CD4-positive, alpha-beta T cell treated with Interleukin-4 for 4 hours (primary cell): ENCODE results near the gene ASB1.
"Not testable (repeated sequence)": the region's sequence is repeated elsewhere in the genome, so short reads cannot be mapped to it uniquely, and the experiment has no call there.

ENCODE experiments used
- DNase-seq: peaks from one replicate; pipeline ENCODE4 v3.0.0-alpha.2; 2020

Gene ASB1

GRCh38 chr2:238424313-238424700, 2.4 kb upstream of the ASB1 start:
- no peak for DNase-seq

GRCh38 chr2:238425505-238425978, 1.2 kb upstream of the ASB1 start:
- DNase-seq, result no peak

DNA sequence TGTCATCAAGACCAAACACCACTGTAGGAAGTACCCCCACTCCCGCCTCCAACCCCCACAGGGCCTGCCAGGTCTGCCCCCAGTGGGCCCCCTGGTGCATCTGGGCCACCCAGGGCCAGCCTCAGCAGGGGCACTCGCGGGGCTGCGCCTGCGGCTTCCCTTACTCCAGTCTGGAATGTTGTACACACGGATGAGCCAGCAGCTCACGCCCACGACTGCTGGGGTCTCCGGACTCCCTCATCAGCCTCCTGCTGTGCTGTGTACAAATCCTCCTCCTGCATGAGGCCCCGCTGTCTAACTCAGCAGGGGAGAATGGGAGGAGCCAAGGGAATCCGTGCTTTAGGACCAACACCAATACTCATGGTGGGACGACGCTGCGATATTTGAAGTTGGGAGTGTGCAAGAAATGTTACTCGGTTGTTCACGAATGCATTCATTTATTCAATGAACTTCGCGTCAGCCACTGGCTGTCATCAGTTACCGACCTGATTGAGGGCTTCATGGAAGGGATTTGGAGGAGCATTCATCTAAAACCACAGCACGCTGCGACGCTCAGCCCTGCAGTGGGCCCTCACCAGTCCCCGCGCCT, 654 bp upstream of the ASB1 start:
- no peak for DNase-seq

DNA sequence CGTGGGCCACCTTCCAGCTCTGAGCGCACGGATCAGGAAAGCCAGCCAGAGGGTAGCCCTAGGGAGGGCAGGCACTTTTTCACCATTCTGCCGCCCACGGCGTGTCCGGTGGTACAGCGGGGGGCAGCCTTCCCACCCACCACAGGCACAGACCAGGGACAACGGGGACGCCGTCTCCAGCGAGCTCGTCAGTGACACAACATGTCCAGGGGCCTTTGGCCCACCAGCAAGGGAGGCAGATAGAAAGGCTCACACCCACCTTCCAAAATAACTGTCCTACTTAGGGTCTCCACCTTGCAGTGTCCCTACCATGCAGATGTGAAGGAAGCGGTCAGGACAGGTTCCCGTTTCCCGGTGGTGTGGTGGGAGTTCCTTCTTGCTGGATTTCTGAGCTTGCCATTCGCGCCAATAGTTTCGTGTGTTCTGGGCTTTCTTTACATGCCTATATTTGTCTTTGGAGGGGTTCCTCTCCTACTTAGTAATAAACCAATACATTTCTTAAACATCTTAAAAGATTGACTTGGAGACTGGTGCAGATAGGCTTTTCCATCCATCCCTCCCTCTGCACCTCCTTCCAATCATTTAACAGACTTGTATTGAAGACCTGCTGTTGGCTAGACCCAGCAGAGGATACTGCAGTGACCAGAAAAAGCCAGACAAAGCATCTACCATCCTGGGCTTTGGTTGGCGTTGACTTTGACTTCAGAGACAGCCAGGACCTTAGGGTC, 872 bp downstream of the ASB1 start:
- DNase-seq, result no peak

DNA sequence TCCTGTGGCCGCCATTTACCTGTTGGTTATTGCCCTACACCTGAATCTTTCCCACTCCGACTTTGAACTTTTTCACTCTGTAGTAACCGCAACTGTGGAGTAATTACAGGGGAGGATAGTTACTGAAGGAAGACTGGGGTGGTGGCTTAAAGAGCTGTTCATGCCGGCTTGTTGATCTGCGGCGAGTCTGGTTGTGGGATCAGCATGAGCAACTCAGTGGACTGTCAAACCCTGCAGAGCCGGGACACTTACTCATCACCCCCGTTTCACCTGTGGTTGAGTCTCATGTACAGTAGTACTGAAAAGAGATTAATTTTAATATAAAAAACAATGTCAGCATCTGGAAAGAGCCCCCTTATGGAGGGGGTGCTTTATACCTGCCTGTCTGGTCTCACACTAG, 2.1 kb downstream of the ASB1 start:
- no peak for DNase-seq

DNA sequence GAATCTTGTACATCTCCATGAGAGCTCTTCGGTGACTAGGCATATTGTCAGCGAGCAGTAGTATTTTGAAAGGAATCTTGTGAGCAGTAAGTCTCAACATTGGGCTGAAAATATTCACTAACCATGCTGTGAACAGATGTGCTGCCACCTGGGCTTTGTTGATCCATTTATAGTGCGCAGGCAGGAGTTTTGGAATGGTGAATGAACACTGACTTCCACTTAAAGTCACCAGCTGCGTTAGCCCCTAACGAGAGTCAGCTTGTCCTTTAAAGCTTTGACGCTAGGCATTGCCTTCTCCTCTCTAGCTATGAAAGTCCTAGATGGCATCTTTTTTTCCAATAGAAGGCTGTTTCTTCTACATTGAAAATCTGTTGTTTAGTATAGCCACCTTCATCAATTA, 4.1 kb downstream of the ASB1 start:
- no peak for DNase-seq

- DNase-seq, result no peak
Observed at GRCh38 chr2:238431456-238431855, 4.7 kb downstream of the ASB1 start.

- DNase-seq, result no peak
Observed at GRCh38 chr2:238433300-238433915, 6.7 kb downstream of the ASB1 start.

GRCh38 chr2:238433941-238434845, 7.5 kb downstream of the ASB1 start:
- DNase-seq, result no peak

DNA sequence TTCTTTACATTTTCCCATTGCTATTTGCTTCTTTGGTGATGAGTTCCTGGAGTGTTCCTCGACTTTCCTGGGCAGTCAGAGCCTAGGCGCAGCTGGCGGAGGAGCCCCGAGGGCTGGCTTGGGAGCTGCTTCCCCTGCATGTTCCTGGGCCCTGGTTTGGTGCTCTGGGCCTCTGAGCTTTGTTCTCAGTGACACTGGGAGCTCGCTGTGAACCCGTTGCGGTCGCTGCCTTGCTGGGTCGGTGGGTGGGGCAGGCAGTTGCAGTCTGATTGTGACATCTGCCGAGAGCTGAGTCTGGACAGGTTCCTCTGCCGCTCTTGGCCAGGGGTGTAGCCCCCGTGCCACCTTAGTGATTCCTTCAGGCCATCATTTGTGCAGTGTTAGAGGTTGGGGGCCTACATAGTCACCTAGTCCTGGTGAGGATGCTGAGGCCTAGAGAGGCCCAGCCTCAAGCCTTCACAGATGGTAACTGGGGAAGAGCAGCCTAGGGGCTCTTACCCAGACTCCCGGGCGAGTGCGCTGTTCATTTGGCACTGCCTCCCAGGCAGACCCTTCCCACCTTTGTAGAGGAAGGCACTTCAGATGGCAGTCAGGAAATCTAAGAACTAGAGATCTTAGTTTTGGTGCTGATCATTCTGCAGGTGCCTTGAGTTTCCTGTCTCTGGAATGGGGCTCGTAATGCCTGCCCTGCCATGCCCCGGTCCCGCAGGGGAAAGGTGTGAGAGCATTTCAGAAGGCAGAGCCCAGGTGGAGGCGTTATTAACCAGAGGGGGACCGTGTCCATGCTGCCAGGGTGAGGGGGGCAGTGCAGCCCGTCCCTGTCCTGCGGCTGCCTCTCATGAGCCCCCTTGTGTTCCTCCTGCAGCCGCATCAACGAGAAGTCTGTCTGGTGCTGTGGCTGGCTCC, 8.4 kb downstream of the ASB1 start:
- DNase-seq, result no peak

- DNase-seq, result no peak
Observed at GRCh38 chr2:238435752-238436096, 9.0 kb downstream of the ASB1 start.

GRCh38 chr2:238438856-238439849, 12.4 kb downstream of the ASB1 start:
- peak; percentile 49 for DNase-seq

DNA sequence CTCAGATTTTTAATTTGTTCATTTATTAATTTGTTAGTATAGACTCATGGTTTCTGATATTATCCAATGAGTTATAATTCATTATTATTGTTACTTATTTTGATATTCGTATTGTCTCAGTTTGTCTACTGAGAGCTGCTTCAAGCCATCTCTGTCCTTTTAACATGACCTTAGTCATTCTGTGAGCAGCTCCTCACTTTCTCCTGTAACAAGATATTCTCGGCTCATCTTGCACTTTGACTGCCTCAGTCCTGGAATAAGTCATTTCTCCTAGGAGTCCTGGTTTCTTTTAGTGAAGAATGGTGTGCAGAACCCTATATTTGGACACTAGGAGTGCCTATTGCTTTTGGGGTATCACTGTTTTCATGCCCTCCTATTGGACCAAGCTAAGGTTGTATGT, 13.2 kb downstream of the ASB1 start:
- DNase-seq, result no peak

DNA sequence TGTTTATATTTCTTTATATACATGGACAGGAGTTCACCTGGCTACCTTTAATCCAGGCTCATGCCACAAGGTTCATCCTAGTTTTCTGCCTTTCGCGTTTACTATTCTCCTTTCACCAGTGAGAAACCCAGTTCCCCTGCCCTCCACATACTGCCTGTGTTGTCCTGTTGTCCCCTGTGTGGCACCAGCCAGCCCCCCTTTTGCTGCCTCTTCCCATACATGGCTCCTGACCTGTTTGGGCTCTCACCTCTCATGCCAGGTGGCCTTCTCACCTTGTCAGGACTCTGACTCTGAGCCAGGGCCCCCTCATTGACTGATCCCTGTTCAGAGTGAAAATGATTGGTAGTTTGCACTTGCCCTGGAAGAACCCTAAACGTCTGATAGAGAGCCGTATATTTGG, 13.6 kb downstream of the ASB1 start:
- no peak for DNase-seq

DNA sequence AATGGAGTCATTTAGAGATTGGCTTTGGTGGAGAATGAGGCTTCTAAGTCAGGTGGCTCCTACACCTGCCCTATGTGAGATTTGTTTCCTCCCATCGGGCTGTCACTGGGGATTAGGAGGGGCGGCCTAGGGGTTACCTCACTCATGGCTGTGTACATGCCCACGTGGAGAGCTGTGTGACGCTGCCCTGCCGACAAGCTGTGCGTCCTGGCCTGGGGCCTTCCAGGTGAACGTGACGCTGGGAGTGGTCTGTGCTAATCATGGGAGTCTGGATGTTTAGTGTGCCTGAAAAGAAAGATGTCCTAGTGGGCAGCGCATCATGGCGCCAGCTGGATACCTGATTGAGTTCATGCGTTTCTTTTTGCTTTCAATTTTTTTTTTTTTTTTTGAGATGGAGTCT, 14.0 kb downstream of the ASB1 start:
- DNase-seq, result no peak

- no peak for DNase-seq
Observed at GRCh38 chr2:238441262-238442114, 14.8 kb downstream of the ASB1 start.

DNA sequence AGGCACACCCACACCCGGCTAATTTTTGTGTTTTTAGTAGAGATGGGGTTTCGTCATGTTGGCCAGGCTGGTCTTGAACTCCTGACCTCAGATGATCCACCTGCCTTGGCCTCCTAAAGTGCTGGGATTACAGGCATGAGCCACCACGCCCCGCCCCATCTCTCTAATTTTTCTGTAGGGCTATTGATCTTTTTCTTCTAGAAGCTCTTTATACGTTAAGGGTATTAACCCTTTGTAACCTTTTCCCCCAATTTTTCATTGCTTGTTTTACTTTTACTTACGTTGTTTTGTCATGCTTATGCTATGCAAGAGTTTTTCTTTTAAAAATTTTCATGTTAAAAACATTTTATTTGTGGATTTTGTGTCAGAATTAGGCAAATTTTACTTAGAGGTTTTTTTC, 15.5 kb downstream of the ASB1 start:
- DNase-seq, result not testable (repeated sequence)

GRCh38 chr2:238444242-238444641, 17.5 kb downstream of the ASB1 start:
- DNase-seq, result no peak

DNA sequence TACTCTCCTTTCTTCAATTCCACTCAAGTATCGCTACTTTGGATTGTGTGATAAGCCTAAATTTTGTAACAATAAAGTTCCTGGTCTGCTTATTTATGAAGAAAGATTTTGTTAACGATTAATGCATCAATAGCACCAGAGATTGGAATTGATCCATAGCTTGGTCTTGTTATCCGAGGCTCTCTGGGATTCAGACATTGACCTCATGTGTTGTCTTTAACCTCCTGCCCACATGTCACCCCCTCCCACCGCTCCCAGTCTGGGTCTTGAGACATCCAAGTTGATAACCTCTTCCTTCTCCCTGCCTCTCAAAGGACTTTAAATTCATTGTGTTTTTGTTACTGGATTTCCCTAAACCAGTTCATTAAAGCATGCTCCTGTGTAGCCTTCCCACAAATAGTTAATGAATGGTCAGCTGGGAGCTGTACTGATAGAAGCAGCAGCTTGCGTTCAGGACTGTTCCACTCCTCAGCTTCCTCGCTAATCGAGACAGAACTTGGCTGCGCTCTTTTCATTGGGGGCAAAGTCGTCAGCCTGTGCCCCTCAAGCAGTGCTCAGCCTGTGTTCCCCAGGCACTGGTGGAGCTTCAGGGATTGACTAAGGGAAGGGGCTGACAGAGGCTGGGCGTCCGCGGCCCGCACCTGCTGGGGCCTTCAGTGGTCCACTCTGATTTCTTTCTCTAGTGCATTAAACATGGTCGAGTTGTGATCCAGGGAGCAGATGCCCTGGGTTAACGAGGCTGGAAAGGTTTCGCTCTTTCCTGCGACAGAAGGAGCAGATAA, 18.9 kb downstream of the ASB1 start:
- no peak for DNase-seq
